IMR-90 (cell line): Measurements from ENCODE around the gene TRIO.

Source experiments
- BHLHE40 ChIP-seq: fragments of 150-350 bp; IDR thresholded peaks from 2 replicates; pipeline ENCODE4 v1.6.1; 2016; ENCODE audit warnings: mild to moderate bottlenecking, low read depth, low read length
- CEBPB ChIP-seq: IDR thresholded peaks from 2 replicates; pipeline ENCODE4 v1.6.1; 2012; ENCODE audit warnings: low read depth, low read length, improper control_type of control experiment
- CHD1 ChIP-seq: IDR thresholded peaks from 2 replicates; pipeline ENCODE4 v1.6.1; 2012; ENCODE audit warnings: low read depth, low read length, improper control_type of control experiment
- FOS ChIP-seq: fragments of 150-350 bp; IDR thresholded peaks from 2 replicates; pipeline ENCODE4 v1.6.1; 2016; ENCODE audit warnings: low read depth, low read length
- MAFK ChIP-seq: IDR thresholded peaks from 2 replicates; pipeline ENCODE4 v1.6.1; 2012; ENCODE audit warnings: low read depth, low read length, improper control_type of control experiment
- POLR2A ChIP-seq: IDR thresholded peaks from 2 replicates; pipeline ENCODE4 v1.6.1; 2012; ENCODE audit warnings: mild to moderate bottlenecking, low read depth, low read length
- RAD21 ChIP-seq: IDR thresholded peaks from 2 replicates; pipeline ENCODE4 v1.6.1; 2012; ENCODE audit warnings: low read length, improper control_type of control experiment
- RCOR1 ChIP-seq: IDR thresholded peaks from 2 replicates; pipeline ENCODE4 v1.6.1; 2012; ENCODE audit warnings: mild to moderate bottlenecking, low read length, improper control_type of control experiment; ENCODE audit not compliant: insufficient replicate concordance
- RFX5 ChIP-seq: IDR thresholded peaks from 2 replicates; pipeline ENCODE4 v1.8.0; 2012; ENCODE audit warnings: low read depth, mild to moderate bottlenecking, low read length, moderate library complexity
- SMC3 ChIP-seq: fragments of 150-350 bp; IDR thresholded peaks from 2 replicates; pipeline ENCODE4 v1.6.1; 2016; ENCODE audit warnings: low read depth, mild to moderate bottlenecking, antibody characterized with exemption, low read length, moderate library complexity
- TF ChIP-seq, protein P1 (sequence below): conservative IDR thresholded peaks from 2 replicates; pipeline ENCODE4 v1.5.1; 2012; ENCODE audit warnings: mild to moderate bottlenecking, low read depth, low read length, improper control_type of control experiment
- TF ChIP-seq, protein P2 (sequence below): fragments of 150-350 bp; IDR thresholded peaks from 2 replicates; pipeline ENCODE4 v1.6.1; 2017; ENCODE audit warnings: mild to moderate bottlenecking, antibody characterized with exemption, low read length, low read depth
- TF ChIP-seq, protein P3 (sequence below): fragments of 150-350 bp; IDR thresholded peaks from 2 replicates; pipeline ENCODE4 v1.6.1; 2016; ENCODE audit warnings: low read depth, mild to moderate bottlenecking, low read length, moderate library complexity, borderline replicate concordance

DNA sequence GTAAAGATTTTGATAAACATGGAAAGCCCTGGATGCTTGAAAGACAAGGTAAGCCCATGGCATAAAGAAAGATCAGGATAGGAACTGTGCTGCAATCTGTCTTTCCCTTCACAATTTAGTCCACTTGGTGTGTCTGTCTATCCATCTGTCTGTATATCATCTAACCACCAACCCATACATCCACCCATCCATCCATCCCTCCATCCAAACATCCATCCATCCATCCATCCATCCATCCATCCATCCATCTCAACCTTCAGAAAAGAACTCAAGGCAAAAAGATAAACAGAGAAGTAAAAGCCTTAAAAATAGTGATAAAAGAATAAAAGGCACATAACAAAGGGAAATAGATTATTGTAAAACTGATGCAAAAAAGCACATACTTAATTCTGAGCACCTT, 15.1 kb upstream of the TRIO start:
- TF ChIP-seq RAD21 (no peak), POLR2A (no peak), BHLHE40 (no peak), MAFK (no peak), RFX5 (no peak), SMC3 (no peak), RCOR1 (no peak), FOS (no peak), CHD1 (no peak), CEBPB (no peak)
- TF ChIP-seq, protein P1, sequence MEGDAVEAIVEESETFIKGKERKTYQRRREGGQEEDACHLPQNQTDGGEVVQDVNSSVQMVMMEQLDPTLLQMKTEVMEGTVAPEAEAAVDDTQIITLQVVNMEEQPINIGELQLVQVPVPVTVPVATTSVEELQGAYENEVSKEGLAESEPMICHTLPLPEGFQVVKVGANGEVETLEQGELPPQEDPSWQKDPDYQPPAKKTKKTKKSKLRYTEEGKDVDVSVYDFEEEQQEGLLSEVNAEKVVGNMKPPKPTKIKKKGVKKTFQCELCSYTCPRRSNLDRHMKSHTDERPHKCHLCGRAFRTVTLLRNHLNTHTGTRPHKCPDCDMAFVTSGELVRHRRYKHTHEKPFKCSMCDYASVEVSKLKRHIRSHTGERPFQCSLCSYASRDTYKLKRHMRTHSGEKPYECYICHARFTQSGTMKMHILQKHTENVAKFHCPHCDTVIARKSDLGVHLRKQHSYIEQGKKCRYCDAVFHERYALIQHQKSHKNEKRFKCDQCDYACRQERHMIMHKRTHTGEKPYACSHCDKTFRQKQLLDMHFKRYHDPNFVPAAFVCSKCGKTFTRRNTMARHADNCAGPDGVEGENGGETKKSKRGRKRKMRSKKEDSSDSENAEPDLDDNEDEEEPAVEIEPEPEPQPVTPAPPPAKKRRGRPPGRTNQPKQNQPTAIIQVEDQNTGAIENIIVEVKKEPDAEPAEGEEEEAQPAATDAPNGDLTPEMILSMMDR, result no peak
- TF ChIP-seq, protein P2, sequence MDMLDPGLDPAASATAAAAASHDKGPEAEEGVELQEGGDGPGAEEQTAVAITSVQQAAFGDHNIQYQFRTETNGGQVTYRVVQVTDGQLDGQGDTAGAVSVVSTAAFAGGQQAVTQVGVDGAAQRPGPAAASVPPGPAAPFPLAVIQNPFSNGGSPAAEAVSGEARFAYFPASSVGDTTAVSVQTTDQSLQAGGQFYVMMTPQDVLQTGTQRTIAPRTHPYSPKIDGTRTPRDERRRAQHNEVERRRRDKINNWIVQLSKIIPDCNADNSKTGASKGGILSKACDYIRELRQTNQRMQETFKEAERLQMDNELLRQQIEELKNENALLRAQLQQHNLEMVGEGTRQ, result no peak
- TF ChIP-seq, protein P3, sequence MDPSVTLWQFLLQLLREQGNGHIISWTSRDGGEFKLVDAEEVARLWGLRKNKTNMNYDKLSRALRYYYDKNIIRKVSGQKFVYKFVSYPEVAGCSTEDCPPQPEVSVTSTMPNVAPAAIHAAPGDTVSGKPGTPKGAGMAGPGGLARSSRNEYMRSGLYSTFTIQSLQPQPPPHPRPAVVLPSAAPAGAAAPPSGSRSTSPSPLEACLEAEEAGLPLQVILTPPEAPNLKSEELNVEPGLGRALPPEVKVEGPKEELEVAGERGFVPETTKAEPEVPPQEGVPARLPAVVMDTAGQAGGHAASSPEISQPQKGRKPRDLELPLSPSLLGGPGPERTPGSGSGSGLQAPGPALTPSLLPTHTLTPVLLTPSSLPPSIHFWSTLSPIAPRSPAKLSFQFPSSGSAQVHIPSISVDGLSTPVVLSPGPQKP, result no peak
